ENCODE measurements around the gene LGALS9B.
"Not testable (repeated sequence)": the region's sequence is repeated elsewhere in the genome, so short reads cannot be mapped to it uniquely, and the experiment has no call there.

GRCh38 chr17:20466999-20467398 lies 340 bp downstream of the LGALS9B start:
- not testable (repeated sequence) for TF ChIP-seq CTCF (IDR thresholded peaks at IDR 0.05 in 4 of 5, conservative IDR thresholded peaks at IDR 0.05 in 1 of 5); POLR2A (IDR thresholded peaks at IDR 0.05)
